Upper lobe of left lung (tissue), 6 donors: ENCODE measurements around the gene SLC6A20. TPM values are rescaled to one million over a fixed set of nuclear protein-coding genes. Genes with fewer than 3 reads are reported as not detected.
"Not testable (repeated sequence)": the region's sequence is repeated elsewhere in the genome, so short reads cannot be mapped to it uniquely, and the experiment has no call there.

Source experiments
- ATAC-seq, 2 donors: fragments of 200-7000 bp; cut with Tn5 transposase; one replicate each; pipeline ENCODE4 v1.9.1; 2022; ENCODE audit warnings: mild to moderate bottlenecking in 2 of 2, moderate library complexity in 2 of 2; ENCODE audit not compliant: low FRiP score in 2 of 2
- DNase-seq, 2 donors: peaks; one replicate each; pipeline ENCODE4 v3.0.0-alpha.2; 2019 to 2020
- H3K27ac ChIP-seq, 4 donors: fragments of 200-600 bp; sonication (generic); one replicate each; pipeline ENCODE4 v1.5.1; 2016 to 2019
- H3K27me3 ChIP-seq, 4 donors: fragments of 200-600 bp; sonication (generic); one replicate each; pipeline ENCODE4 v1.5.1; 2017 to 2019
- H3K36me3 ChIP-seq, 4 donors: fragments of 200-600 bp; sonication (generic); one replicate each; pipeline ENCODE4 v1.5.1; 2016 to 2019
- H3K4me1 ChIP-seq, 4 donors: fragments of 200-600 bp; sonication (generic); one replicate each; pipeline ENCODE4 v1.5.1; 2018 to 2019
- H3K4me3 ChIP-seq, 4 donors: fragments of 200-600 bp; sonication (generic); one replicate each; pipeline ENCODE4 v1.5.1; 2017 to 2019; ENCODE audit warnings: mild to moderate bottlenecking in 2 of 4, moderate library complexity in 1 of 4
- H3K9me3 ChIP-seq, 4 donors: fragments of 200-600 bp; sonication (generic); one replicate each; pipeline ENCODE4 v1.5.1; 2018 to 2019
- EP300 ChIP-seq, 4 donors: sonication (generic); formaldehyde crosslinking; IDR thresholded peaks; one replicate each; pipeline ENCODE4 v1.5.1; 2017; ENCODE audit warnings: antibody characterized with exemption in 4 of 4, control low read depth in 2 of 4
- POLR2A ChIP-seq, 4 donors: fragments of 450-650 bp; IDR thresholded peaks; one replicate each; pipeline ENCODE4 v1.5.1; 2016 to 2017; ENCODE audit warnings: antibody characterized with exemption in 4 of 4, mild to moderate bottlenecking in 2 of 4
- POLR2AphosphoS5 ChIP-seq, 2 donors: sonication (generic); formaldehyde crosslinking; IDR thresholded peaks; one replicate each; pipeline ENCODE4 v1.5.1; 2017; ENCODE audit warnings: antibody characterized with exemption in 2 of 2
- WGBS, 2 donors: methylation state at CpG; one replicate each; pipeline ENCODE4 v1.1.5; 2017 to 2018; 5-methylcytosine and 5-hydroxymethylcytosine counted together
- total RNA-seq, 6 donors: library from RNA; depleted of rRNA in 4 of 6; stranded (reverse); fragments of >200 nt in 4 of 6; gene quantifications; one replicate each; pipeline versions ENCODE4 v1.1.0 to v1.2.1, GENCODE V29; 2016 to 2021
- TF ChIP-seq, protein P1 (sequence below), 6 experiments: fragments of 450-650 bp in 4 of 6; fragments of 200-600 bp in 2 of 6; sonication (generic) in 2 of 6; IDR thresholded peaks; one replicate each; pipeline ENCODE4 v1.5.1; 2016 to 2019; ENCODE audit warnings: antibody characterized with exemption in 6 of 6
- donor health status: DM: no; HTN: no; CAD: no; lungs with moderate emphysema.
- donor health status: DM: no; HTN: yes; CAD: no; lungs with severe emphysema.

SLC6A20 gene
- total RNA-seq, 6 donors from 2014 or later, result 0.11 to 20.1 (median 7.2) TPM

DNA sequence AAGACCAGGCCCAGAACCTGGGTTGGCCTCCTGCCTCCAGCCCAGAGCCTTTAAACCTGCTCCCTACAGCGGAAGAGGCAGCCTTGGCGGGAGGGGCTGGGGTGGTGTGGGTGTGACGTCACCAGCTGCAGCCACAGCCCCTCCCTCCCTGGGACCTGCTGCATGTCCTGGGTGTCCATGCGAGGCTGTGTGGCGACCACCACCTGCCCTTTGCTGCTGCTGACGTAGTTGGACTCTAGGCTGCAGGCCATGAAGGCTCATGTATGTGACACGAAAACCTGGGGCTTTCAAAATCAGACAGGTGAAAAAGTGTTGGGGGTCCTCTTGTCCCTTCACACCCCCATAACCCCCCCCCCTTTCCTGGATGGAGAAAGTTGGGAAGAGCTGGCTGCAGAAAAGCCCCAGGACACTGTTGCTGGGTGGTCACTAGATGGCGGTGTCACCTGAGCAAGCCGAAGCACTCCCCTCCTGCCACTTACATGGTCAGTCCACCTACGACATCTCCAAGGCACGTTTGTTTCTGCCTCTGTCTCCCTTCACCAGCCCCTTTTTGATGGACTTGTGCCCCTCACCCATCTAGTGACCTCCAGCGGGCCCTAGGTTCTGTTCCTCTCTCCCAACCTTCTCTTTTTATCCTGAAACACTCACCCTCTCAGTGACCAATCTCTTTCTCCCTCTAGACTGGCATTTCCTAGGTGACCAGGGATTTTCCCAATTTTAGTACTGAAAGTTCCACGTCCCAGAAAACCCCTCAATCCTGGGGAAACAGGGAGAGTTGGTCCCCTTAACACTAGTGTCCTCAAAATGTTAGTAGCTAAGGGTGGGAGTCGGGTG is 35.2 kb downstream of the SLC6A20 start:
- no peak overlapping the region for H3K4me3 ChIP-seq
- TF ChIP-seq POLR2A (IDR thresholded peaks at IDR 0.05), result peak in 1 of 4 donors; percentile 10
- no peak for TF ChIP-seq POLR2AphosphoS5 (IDR thresholded peaks at IDR 0.05)
- TF ChIP-seq, protein P1, sequence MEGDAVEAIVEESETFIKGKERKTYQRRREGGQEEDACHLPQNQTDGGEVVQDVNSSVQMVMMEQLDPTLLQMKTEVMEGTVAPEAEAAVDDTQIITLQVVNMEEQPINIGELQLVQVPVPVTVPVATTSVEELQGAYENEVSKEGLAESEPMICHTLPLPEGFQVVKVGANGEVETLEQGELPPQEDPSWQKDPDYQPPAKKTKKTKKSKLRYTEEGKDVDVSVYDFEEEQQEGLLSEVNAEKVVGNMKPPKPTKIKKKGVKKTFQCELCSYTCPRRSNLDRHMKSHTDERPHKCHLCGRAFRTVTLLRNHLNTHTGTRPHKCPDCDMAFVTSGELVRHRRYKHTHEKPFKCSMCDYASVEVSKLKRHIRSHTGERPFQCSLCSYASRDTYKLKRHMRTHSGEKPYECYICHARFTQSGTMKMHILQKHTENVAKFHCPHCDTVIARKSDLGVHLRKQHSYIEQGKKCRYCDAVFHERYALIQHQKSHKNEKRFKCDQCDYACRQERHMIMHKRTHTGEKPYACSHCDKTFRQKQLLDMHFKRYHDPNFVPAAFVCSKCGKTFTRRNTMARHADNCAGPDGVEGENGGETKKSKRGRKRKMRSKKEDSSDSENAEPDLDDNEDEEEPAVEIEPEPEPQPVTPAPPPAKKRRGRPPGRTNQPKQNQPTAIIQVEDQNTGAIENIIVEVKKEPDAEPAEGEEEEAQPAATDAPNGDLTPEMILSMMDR (IDR thresholded peaks at IDR 0.05), result peak; percentile 54 to 79 (median 68)
- H3K27me3 ChIP-seq, result no peaks in the 10 kb centered on the region
- no peaks in the 10 kb centered on the region for H3K9me3 ChIP-seq
- WGBS, 2 donors, result 42 to 46% methylated on average over 8 to 14 of the region's 14 CpGs
- H3K4me1 ChIP-seq, result peaks cover 0 to 7% (median 0%) of the 10 kb centered on the region in 4 donors
- no peak overlapping the region for H3K27ac ChIP-seq
- DNase-seq (peak in 1 of 2 donors; percentile 62), ATAC-seq (peak; percentile 77 to 79)
- H3K36me3 ChIP-seq, result no peaks in the 10 kb centered on the region

DNA sequence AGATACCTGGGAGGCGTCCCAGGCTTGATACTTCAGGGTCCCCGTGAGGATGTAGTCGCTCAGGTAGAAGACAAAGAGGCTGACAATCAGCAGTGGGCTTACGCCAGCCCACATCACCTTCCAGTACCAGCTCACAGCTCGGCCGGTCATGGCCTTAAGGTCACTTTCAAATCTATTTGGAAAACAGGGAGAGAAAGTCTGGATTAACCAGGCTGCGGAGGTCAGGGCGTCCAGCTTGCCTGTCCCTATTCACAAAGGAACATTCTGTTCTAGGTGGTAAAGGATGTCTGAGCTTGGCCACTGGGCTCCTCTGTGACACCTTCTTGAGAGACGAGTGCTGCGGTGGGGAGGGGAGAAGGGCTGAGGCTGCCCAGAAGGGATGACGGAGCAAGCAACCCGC is 36.5 kb downstream of the SLC6A20 start:
- Histone ChIP-seq H3K4me3 (no peak overlapping the region), H3K27ac (no peak overlapping the region), H3K4me1 (peaks cover 0 to 7% (median 0%) of the 10 kb centered on the region in 4 donors), H3K36me3 (no peaks in the 10 kb centered on the region), H3K9me3 (no peaks in the 10 kb centered on the region), H3K27me3 (no peaks in the 10 kb centered on the region)
- ATAC-seq (no peak), DNase-seq (no peak)
- TF ChIP-seq POLR2A (IDR thresholded peaks at IDR 0.05) (no peak), EP300 (IDR thresholded peaks at IDR 0.05) (no peak)
- 90 to 92% methylated on average over 12 of the region's 12 CpGs for WGBS, 2 donors

DNA sequence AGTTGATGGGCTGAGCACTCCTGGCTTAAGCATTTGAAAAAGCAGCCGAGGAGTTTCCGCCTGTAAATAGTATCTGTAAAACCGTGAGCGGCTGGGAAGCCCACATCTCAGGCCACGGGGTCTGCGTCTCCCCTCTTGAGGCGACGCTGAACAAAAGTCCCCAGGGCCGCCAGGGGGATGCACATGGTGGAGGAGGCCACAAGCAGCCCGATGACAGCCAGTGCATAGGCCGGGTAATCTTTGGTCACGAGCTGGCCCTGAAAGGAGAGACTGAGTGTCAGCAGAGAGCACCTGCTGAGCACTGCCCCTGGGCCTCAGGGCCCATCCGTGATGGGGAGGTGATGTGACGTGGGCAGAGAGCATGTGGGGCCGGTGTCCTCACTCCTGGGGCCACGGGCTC is 37.5 kb downstream of the SLC6A20 start:
- H3K27ac ChIP-seq, result no peak overlapping the region
- no peaks in the 10 kb centered on the region for H3K27me3 ChIP-seq
- no peaks in the 10 kb centered on the region for H3K36me3 ChIP-seq
- 82 to 88% methylated on average over 10 to 16 of the region's 16 CpGs for WGBS, 2 donors
- H3K4me1 ChIP-seq, result peaks cover 0 to 7% (median 0%) of the 10 kb centered on the region in 4 donors
- no peaks in the 10 kb centered on the region for H3K9me3 ChIP-seq
- H3K4me3 ChIP-seq, result no peak overlapping the region
- ATAC-seq, result no peak
- no peak for DNase-seq
- TF ChIP-seq POLR2AphosphoS5 (IDR thresholded peaks at IDR 0.05) (no peak), POLR2A (IDR thresholded peaks at IDR 0.05) (no peak), EP300 (IDR thresholded peaks at IDR 0.05) (no peak)
- TF ChIP-seq, protein P1 (IDR thresholded peaks at IDR 0.05), result no peak

DNA sequence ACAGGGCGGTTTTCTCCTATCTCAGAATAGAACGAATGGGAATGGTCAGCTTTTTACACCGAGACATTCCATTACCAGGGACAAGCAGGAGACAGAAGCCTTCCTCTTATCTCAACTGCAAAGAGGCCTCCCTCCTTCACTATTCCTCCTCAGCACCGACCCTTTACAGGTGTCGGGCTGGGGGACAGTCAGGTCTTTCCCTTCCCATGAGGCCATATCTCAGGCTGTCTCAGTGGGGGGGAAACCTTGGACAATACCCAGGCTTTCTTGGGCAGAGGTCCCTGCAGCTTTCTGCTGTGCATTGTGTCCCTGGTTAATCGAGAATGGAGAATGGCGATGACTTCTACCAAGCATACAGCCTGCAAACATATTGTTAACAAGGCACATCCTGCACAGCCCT is 39.2 kb downstream of the SLC6A20 start:
- H3K4me3 ChIP-seq, H3K36me3 ChIP-seq, DNase-seq, H3K27me3 ChIP-seq, H3K27ac ChIP-seq, ATAC-seq, H3K9me3 ChIP-seq, H3K4me1 ChIP-seq: not testable (repeated sequence)
- WGBS, 2 donors, result 66 to 79% methylated on average over 4 to 7 of the region's 7 CpGs

DNA sequence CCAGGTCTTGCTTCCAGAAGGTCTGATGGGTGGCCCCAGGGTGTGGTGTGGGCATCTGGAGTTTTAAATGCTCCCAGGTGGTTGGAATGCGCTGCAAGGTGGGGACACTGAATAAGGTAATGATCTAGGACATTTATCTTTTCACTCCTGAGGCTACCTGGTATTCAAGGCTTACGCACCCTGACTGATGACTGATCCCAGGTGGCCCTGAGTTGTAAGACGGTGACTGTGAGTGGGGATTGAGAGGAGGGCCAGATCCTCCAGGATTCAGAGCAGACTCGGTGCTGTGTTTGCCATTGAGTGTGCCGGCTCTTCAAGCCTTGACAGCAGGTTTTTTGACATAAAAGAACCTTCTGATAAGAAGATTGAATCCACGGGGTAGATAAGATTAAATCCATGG is 40.3 kb downstream of the SLC6A20 start:
- Histone ChIP-seq H3K4me3 (no peak overlapping the region), H3K27ac (no peak overlapping the region), H3K36me3 (no peaks in the 10 kb centered on the region), H3K4me1 (peaks cover 0 to 1% (median 0%) of the 10 kb centered on the region in 4 donors), H3K9me3 (no peaks in the 10 kb centered on the region), H3K27me3 (no peaks in the 10 kb centered on the region)
- 86 to 89% methylated on average over 6 of the region's 6 CpGs for WGBS, 2 donors
- TF ChIP-seq, protein P1 (IDR thresholded peaks at IDR 0.05), result no peak
- no peak for TF ChIP-seq EP300 (IDR thresholded peaks at IDR 0.05)
- TF ChIP-seq POLR2A (IDR thresholded peaks at IDR 0.05), result no peak
- no peak for TF ChIP-seq POLR2AphosphoS5 (IDR thresholded peaks at IDR 0.05)
- no peak for DNase-seq
- no peak for ATAC-seq

DNA sequence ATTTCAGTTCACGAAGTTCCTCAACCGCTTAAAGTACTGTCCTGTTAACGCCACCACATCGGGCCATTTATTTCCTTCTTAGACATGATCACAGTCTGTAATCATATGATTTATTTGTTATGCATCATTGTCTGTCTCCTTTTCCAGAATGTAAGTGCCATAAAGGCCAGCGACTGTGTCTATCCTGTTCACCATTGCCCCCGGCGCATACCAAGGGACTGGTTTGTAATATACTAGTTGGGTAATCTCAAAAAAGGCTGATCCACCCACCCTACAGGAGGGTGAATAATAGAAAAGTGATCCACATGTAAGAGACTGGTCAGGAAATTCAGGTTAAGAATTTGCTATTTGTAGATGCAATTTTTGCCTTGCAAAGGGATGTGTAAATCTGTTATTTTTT is 41.9 kb downstream of the SLC6A20 start:
- no peaks in the 10 kb centered on the region for H3K36me3 ChIP-seq
- H3K9me3 ChIP-seq, result no peaks in the 10 kb centered on the region
- no peaks in the 10 kb centered on the region for H3K4me1 ChIP-seq
- ATAC-seq (no peak), DNase-seq (no peak)
- no peak overlapping the region for H3K27ac ChIP-seq
- TF ChIP-seq, protein P1 (IDR thresholded peaks at IDR 0.05), result no peak
- TF ChIP-seq POLR2A (IDR thresholded peaks at IDR 0.05), result no peak
- TF ChIP-seq POLR2AphosphoS5 (IDR thresholded peaks at IDR 0.05), result no peak
- no peak for TF ChIP-seq EP300 (IDR thresholded peaks at IDR 0.05)
- no peaks in the 10 kb centered on the region for H3K27me3 ChIP-seq
- H3K4me3 ChIP-seq, result no peak overlapping the region
- 93 to 94% methylated on average over 7 of the region's 7 CpGs for WGBS, 2 donors
